ENCODE measurements around the gene ITPKC.
"Not testable (repeated sequence)": the region's sequence is repeated elsewhere in the genome, so short reads cannot be mapped to it uniquely, and the experiment has no call there.

ITPKC gene

GRCh38 chr19:40717880-40718773, 1.2 kb downstream of the ITPKC start:
- DNase-seq = no peak

- no peak for DNase-seq
These were observed 2.0 kb downstream of the ITPKC start for GRCh38 chr19:40718774-40719391.

DNA sequence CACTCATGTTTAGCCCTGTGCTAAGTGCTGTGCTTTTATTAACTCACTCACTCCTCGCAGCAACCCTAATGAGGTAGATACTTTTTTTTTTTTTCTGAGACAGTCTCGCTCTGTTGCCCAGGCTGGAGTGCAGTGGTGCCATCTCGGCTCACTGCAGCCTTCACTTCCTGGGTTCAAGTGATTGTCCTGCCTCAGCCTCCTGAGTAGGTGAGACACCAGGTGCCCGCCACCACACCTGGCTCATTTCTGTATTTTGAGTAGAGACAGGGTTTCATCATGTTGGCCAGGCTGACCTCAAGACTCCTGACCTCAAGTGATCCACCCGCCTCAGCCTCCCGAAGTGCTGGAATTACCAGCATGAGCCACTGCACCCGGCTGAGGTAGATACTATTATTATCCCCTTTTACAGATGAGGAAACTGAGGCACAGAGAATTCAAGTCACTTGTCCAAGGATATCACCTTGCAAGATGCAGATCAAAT, 2.5 kb downstream of the ITPKC start:
- no peak for DNase-seq

GRCh38 chr19:40721140-40721486, 4.2 kb downstream of the ITPKC start:
- no peak for DNase-seq

GRCh38 chr19:40721936-40722661, 5.2 kb downstream of the ITPKC start:
- no peak for DNase-seq

DNA sequence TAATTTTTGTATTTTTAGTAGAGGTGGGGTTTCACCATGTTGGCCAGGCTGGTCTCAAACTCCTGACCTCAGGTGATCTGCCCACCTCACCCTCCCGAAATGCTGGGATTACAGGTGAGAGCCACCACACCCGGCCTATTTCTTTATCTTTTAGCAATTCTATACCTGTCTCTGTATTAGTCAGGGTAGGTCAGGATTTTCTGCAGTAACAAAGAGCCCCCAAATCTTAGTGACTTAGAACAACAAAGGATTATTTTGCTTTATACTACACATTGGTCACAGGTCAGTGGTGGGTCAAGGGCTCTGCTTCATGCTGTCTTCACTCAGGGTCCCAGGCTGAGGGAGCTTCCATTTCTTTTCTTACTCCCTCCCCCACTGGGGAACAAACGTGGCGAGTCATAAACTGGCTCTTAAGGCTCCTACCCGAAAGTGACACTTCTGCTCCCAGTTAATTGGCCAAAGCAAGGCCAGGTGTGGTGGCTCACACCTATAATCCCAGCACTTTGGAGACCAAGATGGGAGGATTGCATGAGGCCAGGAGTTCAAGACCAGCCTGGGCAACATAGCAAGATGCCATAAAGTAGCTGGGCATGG, 6.8 kb downstream of the ITPKC start:
- no peak for DNase-seq

DNA sequence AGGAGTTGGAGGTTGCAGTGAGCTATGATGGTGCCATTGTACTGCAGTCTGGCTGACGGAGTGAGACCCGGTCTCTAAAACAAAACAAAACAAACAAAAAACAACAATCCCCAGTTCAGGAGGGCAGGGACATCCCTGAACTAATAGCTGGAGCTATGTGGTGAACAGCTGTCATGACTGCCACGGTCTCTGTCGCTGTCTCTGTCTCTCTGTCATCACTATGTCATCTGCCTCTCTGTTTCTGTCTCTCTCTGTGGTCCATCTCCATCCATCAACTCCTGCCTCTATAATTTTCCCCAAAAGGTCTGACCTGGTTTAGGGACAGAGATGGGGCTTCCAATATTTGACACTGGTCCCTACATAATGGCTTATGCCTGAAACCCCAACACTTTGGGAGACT, 7.4 kb downstream of the ITPKC start:
- DNase-seq = no peak

DNA sequence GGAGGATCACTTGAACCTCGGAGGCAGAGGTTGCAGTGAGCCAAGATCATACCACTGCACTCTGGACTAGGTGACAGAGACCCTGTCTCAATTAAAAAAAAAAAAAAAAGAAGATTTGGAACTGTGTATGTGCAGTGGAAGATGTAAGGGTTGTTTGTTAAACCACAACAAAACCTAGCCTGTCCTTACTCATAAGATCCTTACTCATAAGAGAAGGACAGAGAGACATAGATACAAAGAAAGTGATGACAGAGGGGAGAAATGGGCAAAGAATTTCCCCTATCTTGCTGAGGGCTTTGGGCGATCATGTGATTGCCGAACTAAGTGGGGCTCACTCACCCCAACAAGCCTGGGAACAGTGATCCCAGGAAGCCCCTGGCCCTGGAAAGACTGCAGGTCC, 7.9 kb downstream of the ITPKC start:
- DNase-seq = no peak

GRCh38 chr19:40726279-40726678, 9.4 kb downstream of the ITPKC start:
- DNase-seq = no peak

GRCh38 chr19:40730065-40730464, 13.2 kb downstream of the ITPKC start:
- not testable (repeated sequence) for DNase-seq

DNA sequence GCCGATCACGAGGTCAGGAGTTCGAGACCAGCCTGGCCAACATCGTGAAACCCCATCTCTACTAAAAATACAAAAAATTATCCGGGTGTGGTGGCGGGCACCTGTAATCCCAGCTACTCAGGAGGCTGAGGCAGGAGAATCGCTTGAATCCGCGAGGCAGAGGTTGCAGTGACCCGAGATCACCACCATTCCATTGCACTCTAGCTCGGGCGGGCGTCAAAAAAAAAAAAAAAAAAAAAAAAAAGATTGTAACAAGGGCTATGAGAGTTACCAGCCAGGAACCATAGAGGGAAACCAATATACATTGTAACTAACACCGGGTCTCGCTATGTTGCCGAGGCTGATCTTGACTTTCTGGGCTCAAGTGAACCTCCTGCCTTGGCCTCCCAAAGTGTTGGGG, 15.4 kb downstream of the ITPKC start:
- not testable (repeated sequence) for DNase-seq

DNA sequence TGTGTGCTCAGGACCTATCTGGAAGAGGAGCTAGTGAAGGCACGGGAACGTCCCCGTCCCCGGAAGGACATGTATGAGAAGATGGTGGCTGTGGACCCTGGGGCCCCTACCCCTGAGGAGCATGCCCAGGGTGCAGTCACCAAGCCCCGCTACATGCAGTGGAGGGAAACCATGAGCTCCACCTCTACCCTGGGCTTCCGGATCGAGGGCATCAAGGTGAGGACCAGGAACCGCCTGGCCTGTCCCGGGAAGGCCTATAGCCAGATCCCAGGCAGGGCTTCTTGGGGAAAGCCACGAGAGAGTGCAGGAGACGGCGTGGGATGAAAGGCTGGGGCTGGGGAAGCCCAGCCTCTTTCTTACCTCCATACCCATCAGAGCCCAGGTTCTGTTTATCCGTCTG, 16.2 kb downstream of the ITPKC start:
- no peak for DNase-seq

- no peak for DNase-seq
These were observed 18.3 kb downstream of the ITPKC start for GRCh38 chr19:40735013-40735771.

DNA sequence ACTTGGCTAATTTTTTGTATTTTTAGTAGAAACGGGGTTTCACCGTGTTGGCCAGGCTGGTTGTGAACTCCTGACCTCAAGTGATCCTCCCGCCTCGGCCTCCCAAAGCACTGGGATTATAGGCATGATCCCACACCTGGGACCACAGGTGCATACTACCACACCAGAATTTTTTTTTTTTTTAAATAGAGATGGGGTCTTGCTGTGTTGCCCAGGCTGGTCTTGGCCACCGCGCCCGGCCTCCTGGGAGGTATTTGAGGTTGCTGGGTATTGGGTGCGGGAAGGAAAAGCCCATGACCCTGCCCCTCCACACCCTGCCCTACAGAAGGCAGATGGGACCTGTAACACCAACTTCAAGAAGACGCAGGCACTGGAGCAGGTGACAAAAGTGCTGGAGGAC, 19.7 kb downstream of the ITPKC start:
- DNase-seq = no peak

DNA sequence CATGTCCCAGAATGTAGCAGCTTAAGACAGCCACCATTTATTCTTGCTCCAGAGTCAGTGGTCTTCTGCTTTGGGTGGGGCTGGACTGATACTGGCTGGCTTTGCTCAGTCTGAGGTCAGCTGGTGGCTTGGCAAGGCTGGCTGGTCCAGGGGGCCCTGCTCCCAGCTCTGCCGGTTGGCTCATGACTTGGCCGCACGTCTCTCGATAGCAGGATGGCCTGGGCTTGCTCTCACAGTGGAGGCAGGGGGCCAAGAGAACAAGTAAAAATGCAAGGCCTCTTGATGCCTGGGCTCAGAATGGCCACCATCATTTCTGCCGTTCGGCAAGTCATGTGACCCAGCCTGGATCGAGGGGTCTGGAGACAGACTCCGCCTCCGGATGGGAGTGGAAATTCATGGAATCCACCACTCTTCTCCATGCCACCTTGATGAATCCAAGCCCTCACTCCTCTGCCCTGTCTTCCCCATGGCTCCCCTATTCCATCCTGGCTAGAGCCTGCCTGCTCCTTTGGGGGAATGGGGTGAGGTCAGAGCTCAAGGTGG, 20.3 kb downstream of the ITPKC start:
- DNase-seq = no peak

DNA sequence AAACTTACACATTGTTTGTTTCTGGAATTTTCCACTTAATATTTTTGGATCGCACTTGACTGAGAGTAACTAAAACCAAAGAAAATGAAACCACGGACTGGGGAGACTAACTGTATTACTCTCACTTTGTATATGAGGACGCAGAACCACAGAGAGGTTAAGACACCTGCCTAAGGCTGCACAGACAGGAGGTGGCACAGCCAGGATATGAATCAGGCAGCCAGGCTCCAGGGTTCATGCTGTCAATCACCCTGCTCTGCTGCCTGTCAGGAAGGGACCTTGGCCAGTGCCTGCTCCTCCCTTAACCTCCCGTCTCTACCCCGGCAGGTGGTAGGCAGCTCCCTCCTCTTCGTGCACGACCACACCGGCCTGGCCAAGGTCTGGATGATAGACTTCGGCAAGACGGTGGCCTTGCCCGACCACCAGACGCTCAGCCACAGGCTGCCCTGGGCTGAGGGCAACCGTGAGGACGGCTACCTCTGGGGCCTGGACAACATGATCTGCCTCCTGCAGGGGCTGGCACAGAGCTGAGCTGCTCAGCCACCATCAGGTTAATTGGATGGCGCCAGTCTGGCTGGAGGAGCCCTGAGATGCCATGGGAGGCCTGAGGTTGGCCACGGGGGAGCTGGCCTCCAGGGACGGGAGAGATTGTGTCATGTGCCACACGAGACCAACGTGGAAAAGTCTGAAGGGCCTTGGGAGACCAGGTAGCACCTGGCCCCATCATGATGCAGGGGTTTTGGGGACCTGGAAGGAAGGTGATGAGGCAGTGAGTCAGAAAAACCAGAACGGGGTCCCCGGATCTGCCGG, 22.3 kb downstream of the ITPKC start:
- DNase-seq = no peak

DNA sequence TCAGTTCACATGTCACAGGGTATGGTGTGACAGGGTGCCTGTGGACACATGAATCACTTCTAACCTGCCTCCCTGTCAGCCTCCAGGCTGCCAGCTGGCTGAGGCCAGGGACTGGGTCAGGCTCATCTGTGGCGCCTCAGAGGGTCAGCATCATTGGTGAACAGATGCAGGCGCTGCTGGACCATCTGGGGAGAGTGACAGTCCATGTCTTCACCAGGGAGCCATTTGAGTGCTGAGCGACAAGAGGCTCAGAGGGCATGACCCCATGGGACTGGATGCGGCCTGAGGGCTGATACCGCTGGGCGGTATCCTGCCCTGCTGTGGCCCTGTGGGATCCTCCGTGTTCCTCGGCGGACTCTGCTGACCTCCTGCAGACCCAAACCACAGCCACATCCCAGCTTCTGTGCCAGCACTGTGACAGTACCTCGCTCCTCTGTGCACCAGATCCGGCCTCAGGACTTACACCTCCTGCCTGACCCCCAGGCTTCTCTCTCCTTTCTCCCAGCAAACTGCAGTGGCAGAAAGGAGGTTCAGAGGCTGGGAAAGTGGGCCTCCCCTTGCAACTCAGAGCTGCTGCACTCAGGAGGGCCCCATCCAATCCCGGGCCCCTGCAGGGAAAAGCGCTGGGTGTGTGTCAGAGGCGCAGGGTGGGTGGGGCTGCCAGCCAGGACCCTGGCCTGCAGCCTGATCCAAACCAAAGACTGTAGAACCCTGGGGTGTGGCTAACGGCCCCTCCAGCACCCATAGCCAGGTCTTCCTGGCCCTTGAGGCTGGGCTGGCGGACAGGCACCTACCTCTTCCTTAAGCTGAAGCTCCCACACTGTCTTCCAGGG, 23.2 kb downstream of the ITPKC start:
- no peak for DNase-seq

GRCh38 chr19:40740747-40741146, 23.8 kb downstream of the ITPKC start:
- no peak for DNase-seq

- DNase-seq = no peak
These were observed 24.8 kb downstream of the ITPKC start for GRCh38 chr19:40741527-40742390.

Data from effector CD8-positive, alpha-beta T cell (primary cell).